GM12891 (cell line): ENCODE measurements around the gene SLC38A10.

ENCODE experiments used
- PAX5 ChIP-seq: IDR thresholded peaks from 2 replicates; pipeline ENCODE4 v1.6.1; 2011; ENCODE audit warnings: low read length, moderate library complexity, mild to moderate bottlenecking; ENCODE audit not compliant: insufficient read depth, severe bottlenecking
- POLR2A ChIP-seq: IDR thresholded peaks from 2 replicates; pipeline ENCODE4 v1.6.1; 2011; ENCODE audit warnings: low read depth, low read length, control low read depth
- POLR2AphosphoS5 ChIP-seq: IDR thresholded peaks from 2 replicates; pipeline ENCODE4 v1.6.1; 2011; ENCODE audit warnings: low read depth, low read length, control low read depth

DNA sequence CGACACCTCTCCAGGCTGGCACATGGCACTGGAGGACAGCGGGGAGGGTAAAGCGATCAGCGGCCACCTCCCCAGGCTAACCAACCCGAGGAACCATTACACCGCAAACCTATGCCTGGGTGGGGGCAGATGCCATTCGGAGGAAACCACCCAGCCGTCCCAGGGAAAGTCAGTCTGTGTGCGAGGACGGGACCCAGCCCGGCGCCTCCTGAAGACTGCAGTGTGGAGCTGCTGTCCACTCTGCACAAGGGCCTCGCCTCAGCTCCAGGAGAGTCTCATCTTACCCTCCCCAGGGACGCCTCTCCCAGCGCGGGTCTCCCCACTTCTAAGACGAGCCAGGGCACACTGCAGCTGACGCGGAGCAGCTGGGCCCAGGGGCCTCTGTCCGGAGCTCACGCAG is 8.0 kb downstream of the SLC38A10 start:
- TF ChIP-seq POLR2AphosphoS5 (no peak), PAX5 (no peak), POLR2A (no peak)
